Glomerular endothelial cell (primary cell): Measurements from ENCODE around the gene SMIM7. TPM values are rescaled to one million over a fixed set of nuclear protein-coding genes. Genes with fewer than 3 reads are reported as not detected.

Source experiments
- DNase-seq: peaks from one replicate; pipeline ENCODE4 v3.0.0-alpha.2; 2011; ENCODE audit warnings: low read depth, low spot score; ENCODE audit errors: extremely low read depth
- total RNA-seq: library from RNA; depleted of rRNA; stranded (reverse); fragments of >200 nt; gene quantifications from 2 replicates; pipeline ENCODE4 v1.2.3, GENCODE V29; 2015

SMIM7 gene
- total RNA-seq, 1 donor from 2014 or later: 85.6 TPM

GRCh38 chr19:16623576-16623975 is 36.4 kb downstream of the SMIM7 start:
- DNase-seq: no peak

- DNase-seq: no peak
Measured at GRCh38 chr19:16623066-16623465, 36.9 kb downstream of the SMIM7 start.

GRCh38 chr19:16621165-16621800 is 38.7 kb downstream of the SMIM7 start:
- no peak for DNase-seq

GRCh38 chr19:16620584-16620983 is 39.4 kb downstream of the SMIM7 start:
- DNase-seq: no peak

- no peak for DNase-seq
Measured at GRCh38 chr19:16620018-16620417, 39.9 kb downstream of the SMIM7 start.

- DNase-seq: no peak
Measured at GRCh38 chr19:16619457-16619856, 40.5 kb downstream of the SMIM7 start.

- DNase-seq: no peak
Measured at GRCh38 chr19:16618248-16618647, 41.7 kb downstream of the SMIM7 start.

- DNase-seq: no peak
Measured at GRCh38 chr19:16615808-16616207, 44.1 kb downstream of the SMIM7 start.

- DNase-seq: no peak
Measured at GRCh38 chr19:16614941-16615340, 45.0 kb downstream of the SMIM7 start.

- DNase-seq: no peak
Measured at GRCh38 chr19:16613841-16614240, 46.1 kb downstream of the SMIM7 start.

- DNase-seq: no peak
Measured at GRCh38 chr19:16612636-16613035, 47.3 kb downstream of the SMIM7 start.

- no peak for DNase-seq
Measured at GRCh38 chr19:16611121-16611520, 48.8 kb downstream of the SMIM7 start.

GRCh38 chr19:16609511-16610200 is 50.3 kb downstream of the SMIM7 start:
- no peak for DNase-seq

GRCh38 chr19:16608290-16608739 is 51.6 kb downstream of the SMIM7 start:
- no peak for DNase-seq

- DNase-seq: no peak
Measured at GRCh38 chr19:16607819-16608218, 52.1 kb downstream of the SMIM7 start.

GRCh38 chr19:16605553-16605994 is 54.4 kb downstream of the SMIM7 start:
- DNase-seq: no peak

GRCh38 chr19:16605115-16605514 is 54.8 kb downstream of the SMIM7 start:
- DNase-seq: no peak

GRCh38 chr19:16604615-16605014 is 55.3 kb downstream of the SMIM7 start:
- no peak for DNase-seq

GRCh38 chr19:16603090-16603489 is 56.9 kb downstream of the SMIM7 start:
- DNase-seq: no peak

- no peak for DNase-seq
Measured at GRCh38 chr19:16601378-16602052, 58.4 kb downstream of the SMIM7 start.

GRCh38 chr19:16600824-16601223 is 59.1 kb downstream of the SMIM7 start:
- no peak for DNase-seq
